ENCODE measurements around the gene GCN1. TPM values are rescaled to one million over a fixed set of nuclear protein-coding genes. Genes with fewer than 3 reads are reported as not detected.

Gene GCN1
- total and polyA plus RNA-seq, 2 donors (not counting 1 experiment from before 2014, with no cell fraction given), result 30.8 to 93.1 TPM

DNA sequence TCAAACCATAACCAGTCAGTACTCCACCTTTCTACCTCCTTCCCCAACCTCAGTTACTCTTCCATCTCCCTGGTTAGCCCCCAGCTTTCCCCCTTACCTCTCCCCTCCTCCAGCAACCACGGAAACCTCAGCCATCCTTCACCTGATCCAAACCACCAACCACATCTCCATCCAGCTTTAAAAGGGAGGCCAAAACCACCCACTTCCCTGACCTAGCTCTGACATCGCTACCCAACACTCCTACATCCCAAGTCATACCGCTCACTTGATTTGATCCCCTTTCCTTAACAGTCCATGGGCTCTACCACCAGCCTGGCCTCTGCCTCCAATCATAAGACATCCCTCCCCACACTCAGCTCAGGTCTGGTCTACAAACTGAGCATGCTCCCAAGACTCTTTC is 79.4 kb downstream of the GCN1 start:
- peaks cover 5% of the 10 kb centered on the region for H3K4me1 ChIP-seq (ENCODE audit: control insufficient read depth, extremely low read depth, insufficient read depth, low read length)
- no peaks in the 10 kb centered on the region for H3K27me3 ChIP-seq (ENCODE audit: control insufficient read depth, insufficient read depth, low read length)
- H3K27ac ChIP-seq (ENCODE audit: insufficient read depth, low read length), result no peak overlapping the region
- no peak overlapping the region for H2AFZ ChIP-seq (ENCODE audit: low read length)
- peak in 1 of 2 donors; percentile 51 for DNase-seq (ENCODE audit: low read depth in 2 of 2)
- no peaks in the 10 kb centered on the region for H4K20me1 ChIP-seq (ENCODE audit: control insufficient read depth, extremely low read depth, insufficient read depth, low read length)
- TF ChIP-seq EZH2 (IDR thresholded peaks at IDR 0.05; ENCODE audit: low read length, missing control alignments), result no peak
- TF ChIP-seq, protein P1, sequence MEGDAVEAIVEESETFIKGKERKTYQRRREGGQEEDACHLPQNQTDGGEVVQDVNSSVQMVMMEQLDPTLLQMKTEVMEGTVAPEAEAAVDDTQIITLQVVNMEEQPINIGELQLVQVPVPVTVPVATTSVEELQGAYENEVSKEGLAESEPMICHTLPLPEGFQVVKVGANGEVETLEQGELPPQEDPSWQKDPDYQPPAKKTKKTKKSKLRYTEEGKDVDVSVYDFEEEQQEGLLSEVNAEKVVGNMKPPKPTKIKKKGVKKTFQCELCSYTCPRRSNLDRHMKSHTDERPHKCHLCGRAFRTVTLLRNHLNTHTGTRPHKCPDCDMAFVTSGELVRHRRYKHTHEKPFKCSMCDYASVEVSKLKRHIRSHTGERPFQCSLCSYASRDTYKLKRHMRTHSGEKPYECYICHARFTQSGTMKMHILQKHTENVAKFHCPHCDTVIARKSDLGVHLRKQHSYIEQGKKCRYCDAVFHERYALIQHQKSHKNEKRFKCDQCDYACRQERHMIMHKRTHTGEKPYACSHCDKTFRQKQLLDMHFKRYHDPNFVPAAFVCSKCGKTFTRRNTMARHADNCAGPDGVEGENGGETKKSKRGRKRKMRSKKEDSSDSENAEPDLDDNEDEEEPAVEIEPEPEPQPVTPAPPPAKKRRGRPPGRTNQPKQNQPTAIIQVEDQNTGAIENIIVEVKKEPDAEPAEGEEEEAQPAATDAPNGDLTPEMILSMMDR (conservative IDR thresholded peaks at IDR 0.05 in 1 of 2, IDR thresholded peaks at IDR 0.05 in 1 of 2; ENCODE audit: low read depth in 1 of 2, low read length in 2 of 2), result no peak
- peak overlapping the region; percentile 74 to 98 (median 95) for H3K4me3 ChIP-seq (replicated peaks in 1 of 4; ENCODE audit: control extremely low read depth in 1 of 4, insufficient read depth in 1 of 4, low read depth in 3 of 4, low read length in 4 of 4)
- peaks cover 72% of the 10 kb centered on the region for H3K79me2 ChIP-seq (ENCODE audit: control insufficient read depth, insufficient read depth, low read length)
- peaks cover 2% of the 10 kb centered on the region for H3K36me3 ChIP-seq (ENCODE audit: control insufficient read depth, insufficient read depth, low read length)
- H3K9me3 ChIP-seq (ENCODE audit: control insufficient read depth, insufficient read depth, low read depth, low read length), result no peaks in the 10 kb centered on the region
- H3K9ac ChIP-seq (ENCODE audit: insufficient read depth, low read length), result no peak overlapping the region
- H3K4me2 ChIP-seq (ENCODE audit: extremely low read depth, insufficient read depth, low read length), result peak overlapping the region; percentile 67

DNA sequence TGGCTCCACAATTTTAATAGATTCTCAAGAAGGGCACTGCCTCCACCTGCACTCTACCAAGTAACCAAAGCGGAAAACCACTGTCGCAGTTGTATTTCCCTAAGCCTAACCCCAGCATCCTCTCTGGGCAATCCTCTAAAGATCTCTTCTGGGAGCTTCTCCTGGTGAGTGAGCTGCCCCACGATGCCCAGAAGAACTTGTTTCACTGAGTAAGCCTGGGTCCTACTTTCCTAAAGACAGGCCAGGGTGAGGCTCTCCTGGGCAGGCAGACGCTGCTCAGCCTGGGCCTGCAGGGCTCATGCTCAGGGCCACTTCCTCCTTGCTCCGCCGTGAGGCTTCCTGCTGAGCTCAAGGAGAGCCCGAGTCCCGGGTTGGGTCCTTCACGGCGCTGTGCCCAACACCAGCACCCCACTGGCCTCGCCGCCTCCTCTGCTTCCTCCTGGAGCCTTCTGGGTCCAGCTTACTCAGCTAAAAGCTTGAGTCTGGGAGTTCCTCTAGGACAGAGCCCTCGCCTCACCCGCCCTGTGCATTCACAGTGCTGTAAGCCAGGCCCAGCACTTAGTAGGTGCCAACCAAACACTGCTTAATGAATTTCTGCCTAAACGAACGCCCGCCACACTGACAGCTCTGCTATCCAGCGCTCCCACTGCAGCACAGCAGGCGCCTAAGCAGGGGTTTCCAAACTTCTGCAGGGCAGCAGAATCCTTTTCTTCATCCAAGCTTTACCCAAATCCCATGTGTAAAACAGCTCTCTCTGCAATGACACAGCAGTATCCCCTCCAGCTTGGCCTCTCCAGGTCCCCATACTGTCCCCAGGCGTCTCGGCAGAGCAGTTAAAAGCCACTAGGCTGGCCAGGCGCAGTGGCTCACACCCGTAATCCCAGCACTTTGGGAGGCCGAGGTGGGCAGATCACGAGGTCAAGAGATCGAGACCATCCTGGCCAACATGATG is 83.7 kb downstream of the GCN1 start:
- Histone ChIP-seq H3K4me2 (ENCODE audit: extremely low read depth, insufficient read depth, low read length) (no peak overlapping the region), H3K4me3 (replicated peaks in 1 of 4; ENCODE audit: control extremely low read depth in 1 of 4, insufficient read depth in 1 of 4, low read depth in 3 of 4, low read length in 4 of 4) (no peak overlapping the region), H3K4me1 (ENCODE audit: control insufficient read depth, extremely low read depth, insufficient read depth, low read length) (peaks cover 3% of the 10 kb centered on the region), H2AFZ (ENCODE audit: low read length) (no peak overlapping the region), H4K20me1 (ENCODE audit: control insufficient read depth, extremely low read depth, insufficient read depth, low read length) (no peaks in the 10 kb centered on the region), H3K9ac (ENCODE audit: insufficient read depth, low read length) (no peak overlapping the region), H3K27me3 (ENCODE audit: control insufficient read depth, insufficient read depth, low read length) (no peaks in the 10 kb centered on the region), H3K27ac (ENCODE audit: insufficient read depth, low read length) (no peak overlapping the region), H3K9me3 (ENCODE audit: control insufficient read depth, insufficient read depth, low read depth, low read length) (no peaks in the 10 kb centered on the region), H3K79me2 (ENCODE audit: control insufficient read depth, insufficient read depth, low read length) (peaks cover 88% of the 10 kb centered on the region), H3K36me3 (ENCODE audit: control insufficient read depth, insufficient read depth, low read length) (peaks cover 2% of the 10 kb centered on the region)
- no peak for DNase-seq (ENCODE audit: low read depth in 2 of 2)
- TF ChIP-seq EZH2 (IDR thresholded peaks at IDR 0.05; ENCODE audit: low read length, missing control alignments), result no peak
- TF ChIP-seq, protein P1 (conservative IDR thresholded peaks at IDR 0.05 in 1 of 2, IDR thresholded peaks at IDR 0.05 in 1 of 2; ENCODE audit: low read depth in 1 of 2, low read length in 2 of 2), result no peak

DNA sequence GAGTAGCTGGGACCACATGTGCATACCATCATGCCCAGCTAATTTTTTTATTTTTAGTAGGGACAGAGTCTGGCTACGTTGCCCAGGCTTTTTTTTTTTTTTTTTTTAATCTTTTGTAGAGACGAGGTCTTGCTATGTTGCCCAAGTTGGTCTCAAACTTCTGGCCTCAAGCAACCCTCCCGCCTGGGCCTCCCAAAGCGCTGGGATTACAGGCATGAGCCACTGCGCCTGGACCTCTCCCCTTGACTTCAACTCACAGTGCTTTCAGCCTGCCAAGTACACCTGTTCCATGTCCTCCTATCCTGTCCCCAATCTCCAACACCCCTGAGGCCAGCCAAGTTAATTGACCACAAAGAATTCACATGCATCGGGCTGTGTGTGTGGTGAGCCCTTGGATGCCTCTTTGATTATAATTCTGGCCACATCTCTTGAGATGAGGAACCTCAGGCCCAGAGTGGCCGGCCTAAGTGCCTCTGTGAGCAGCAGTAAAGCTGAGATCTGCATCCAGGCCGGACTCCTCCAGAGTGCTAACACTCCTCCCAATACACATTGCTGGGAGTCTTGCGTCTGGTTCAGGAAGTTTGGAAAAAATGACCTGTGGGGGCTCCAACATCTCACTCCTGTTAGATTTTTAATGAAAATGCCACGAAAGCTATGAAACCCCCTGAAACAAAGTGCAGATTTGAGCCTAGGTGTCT is 84.8 kb downstream of the GCN1 start:
- Histone ChIP-seq H3K36me3 (ENCODE audit: control insufficient read depth, insufficient read depth, low read length) (peaks cover 2% of the 10 kb centered on the region), H4K20me1 (ENCODE audit: control insufficient read depth, extremely low read depth, insufficient read depth, low read length) (no peaks in the 10 kb centered on the region), H3K4me1 (ENCODE audit: control insufficient read depth, extremely low read depth, insufficient read depth, low read length) (no peaks in the 10 kb centered on the region), H3K27me3 (ENCODE audit: control insufficient read depth, insufficient read depth, low read length) (no peaks in the 10 kb centered on the region), H3K4me2 (ENCODE audit: extremely low read depth, insufficient read depth, low read length) (no peak overlapping the region), H3K79me2 (ENCODE audit: control insufficient read depth, insufficient read depth, low read length) (peaks cover 84% of the 10 kb centered on the region), H3K27ac (ENCODE audit: insufficient read depth, low read length) (no peak overlapping the region), H2AFZ (ENCODE audit: low read length) (no peak overlapping the region), H3K9me3 (ENCODE audit: control insufficient read depth, insufficient read depth, low read depth, low read length) (no peaks in the 10 kb centered on the region), H3K9ac (ENCODE audit: insufficient read depth, low read length) (no peak overlapping the region), H3K4me3 (replicated peaks in 1 of 4; ENCODE audit: control extremely low read depth in 1 of 4, insufficient read depth in 1 of 4, low read depth in 3 of 4, low read length in 4 of 4) (no peak overlapping the region)
- peak in 1 of 2 donors; percentile 19 for DNase-seq (ENCODE audit: low read depth in 2 of 2)
- no peak for TF ChIP-seq EZH2 (IDR thresholded peaks at IDR 0.05; ENCODE audit: low read length, missing control alignments)
- TF ChIP-seq, protein P1 (conservative IDR thresholded peaks at IDR 0.05 in 1 of 2, IDR thresholded peaks at IDR 0.05 in 1 of 2; ENCODE audit: low read depth in 1 of 2, low read length in 2 of 2), result no peak
